Esophagus (tissue), 2 donors: ENCODE results near the gene TRIM34. TPM values are rescaled to one million over a fixed set of nuclear protein-coding genes. Genes with fewer than 3 reads are reported as not detected.

Experiments used
- H3K27ac ChIP-seq, 2 donors: one replicate each; pipeline ENCODE4 v1.5.1; 2013; ENCODE audit warnings: low read depth in 2 of 2, mild to moderate bottlenecking in 2 of 2, inconsistent platforms in 1 of 2, low read length in 1 of 2, moderate library complexity in 1 of 2
- H3K27me3 ChIP-seq, 2 donors: one replicate each; pipeline ENCODE4 v1.6.1; 2013; ENCODE audit warnings: low read length in 2 of 2, control low read depth in 1 of 2, mild to moderate bottlenecking in 1 of 2; ENCODE audit not compliant: insufficient read depth in 2 of 2, control insufficient read depth in 1 of 2
- H3K36me3 ChIP-seq, 2 donors: one replicate each; pipeline ENCODE4 v1.6.1; 2013; ENCODE audit warnings: low read length in 1 of 2; ENCODE audit not compliant: control insufficient read depth in 2 of 2, insufficient read depth in 2 of 2
- H3K4me1 ChIP-seq, 2 donors: one replicate each; pipeline ENCODE4 v1.6.1; 2013; ENCODE audit warnings: low read length in 1 of 2; ENCODE audit not compliant: control insufficient read depth in 2 of 2, insufficient read depth in 2 of 2
- H3K4me3 ChIP-seq, 2 donors: one replicate each; pipeline ENCODE4 v1.5.1; 2013; ENCODE audit warnings: low read length in 2 of 2, mild to moderate bottlenecking in 2 of 2, low read depth in 1 of 2, moderate library complexity in 1 of 2
- H3K9me3 ChIP-seq, 2 donors: one replicate each; pipeline ENCODE4 v1.6.1; 2013; ENCODE audit warnings: mild to moderate bottlenecking in 2 of 2, low read depth in 1 of 2, low read length in 1 of 2, moderate library complexity in 1 of 2; ENCODE audit not compliant: control insufficient read depth in 2 of 2, insufficient read depth in 1 of 2
- WGBS, 2 donors: extraction: QIAGEN DNeasy Blood & Tissue Kit; methylation state at CpG; one replicate each; pipeline ENCODE4 v1.1.7; 2013; 5-methylcytosine and 5-hydroxymethylcytosine counted together
- polyA plus RNA-seq, 2 donors: library from polyadenylated mRNA; stranded (reverse); fragments of 200-250 nt; gene quantifications; one replicate each; pipeline ENCODE4 v1.2.3, GENCODE V29; 2013
- donor health status: healthy with polysubstance abuse.
- donor health status: Bipolar disorder and iron deficiency.

Gene TRIM34
- polyA plus RNA-seq, 2 donors = 2.5 to 2.6 TPM

DNA sequence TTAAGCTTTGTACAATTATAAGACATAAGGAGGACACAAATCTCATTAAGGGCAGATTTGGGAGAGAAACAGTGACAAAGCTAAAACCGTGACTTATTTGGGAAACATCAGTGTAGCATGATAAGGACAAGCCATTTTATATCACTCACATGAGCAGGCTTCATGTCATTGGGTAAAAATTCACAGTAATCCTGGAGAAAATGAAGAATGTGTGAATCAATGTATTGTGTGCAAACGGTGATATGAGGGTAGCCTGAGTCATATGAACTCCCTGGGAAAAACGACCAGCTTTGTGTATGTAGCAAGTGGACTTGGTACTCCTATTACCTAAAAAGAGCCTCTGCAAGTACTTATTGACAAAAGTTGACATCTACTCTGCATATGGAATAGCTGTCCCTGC is 6.0 kb upstream of the TRIM34 start:
- H3K27me3 ChIP-seq = no peaks in the 10 kb centered on the region
- H3K4me1 ChIP-seq = no peaks in the 10 kb centered on the region
- H3K9me3 ChIP-seq = no peaks in the 10 kb centered on the region
- WGBS, 2 donors = 62 to 63% methylated on average over 3 of the region's 3 CpGs
- no peak overlapping the region for H3K27ac ChIP-seq
- no peaks in the 10 kb centered on the region for H3K36me3 ChIP-seq
- H3K4me3 ChIP-seq = no peak overlapping the region

DNA sequence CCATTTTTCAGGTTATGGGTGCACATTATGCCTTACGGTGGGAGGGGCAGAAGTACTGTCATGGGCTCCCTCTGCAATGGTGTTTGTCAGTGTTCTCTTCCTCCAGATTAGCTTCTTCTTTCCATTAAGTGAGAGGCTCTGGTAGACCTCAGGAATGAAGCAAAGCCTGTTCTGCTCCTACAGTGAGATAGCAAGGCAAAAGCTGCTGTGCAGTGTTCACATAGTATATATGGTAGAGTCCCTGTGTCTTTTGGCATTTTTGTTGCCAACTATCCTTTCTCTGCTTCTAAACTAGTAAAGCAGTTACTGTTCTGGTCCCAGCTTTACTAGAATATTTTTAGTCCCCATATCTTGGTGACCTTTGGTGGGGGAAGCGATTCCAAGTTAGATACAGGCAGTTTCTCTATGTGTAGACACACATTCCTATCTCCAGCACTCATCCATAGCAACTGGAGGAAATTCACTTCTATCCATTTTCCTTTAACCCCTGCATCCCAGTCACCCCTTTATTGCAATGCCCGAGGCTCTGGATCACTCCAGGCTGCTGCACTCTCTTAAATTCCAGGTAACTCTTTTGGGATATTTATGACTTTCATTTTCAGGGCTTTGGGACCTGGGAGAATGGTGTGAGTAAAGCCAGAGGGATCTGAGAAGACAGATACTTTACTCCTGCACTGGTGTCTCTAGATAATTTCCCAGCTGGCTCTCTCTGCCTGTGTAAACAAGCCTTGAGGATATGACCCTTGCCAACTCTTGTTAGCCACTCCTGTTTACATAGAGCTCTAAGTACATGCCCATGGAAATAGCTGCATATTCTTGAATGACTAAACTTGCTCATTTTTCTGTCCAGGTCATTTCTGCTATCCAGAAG is 3.9 kb upstream of the TRIM34 start:
- WGBS, 2 donors = 24 to 29% methylated on average over 3 of the region's 3 CpGs
- Histone ChIP-seq H3K4me1 (peaks cover 3 to 4% of the 10 kb centered on the region in 2 donors), H3K9me3 (no peaks in the 10 kb centered on the region)

DNA sequence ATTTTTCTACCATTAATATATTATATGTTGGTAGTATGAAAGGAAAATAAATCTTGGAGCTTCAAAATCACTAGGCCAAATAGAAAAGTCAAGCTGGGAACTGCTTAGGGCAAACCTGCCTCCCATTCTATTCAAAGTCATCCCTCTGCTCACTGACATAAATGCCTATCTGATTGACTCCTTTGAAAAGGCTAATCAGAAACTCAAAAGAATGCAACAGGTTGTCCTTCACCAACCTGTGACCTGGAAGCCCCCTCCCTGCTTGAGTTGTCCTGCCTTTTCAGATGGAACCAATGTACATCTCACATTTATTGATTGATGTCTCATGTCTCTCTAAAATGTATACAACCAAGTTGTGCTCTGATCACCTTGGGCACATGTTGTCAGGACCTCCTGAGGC is 3.2 kb upstream of the TRIM34 start:
- H3K27ac ChIP-seq = peak overlapping the region; percentile 3 to 30
- no peaks in the 10 kb centered on the region for H3K27me3 ChIP-seq
- H3K4me1 ChIP-seq = peaks cover 3 to 5% of the 10 kb centered on the region in 2 donors
- no peak overlapping the region for H3K4me3 ChIP-seq
- H3K9me3 ChIP-seq = no peaks in the 10 kb centered on the region
- H3K36me3 ChIP-seq = no peaks in the 10 kb centered on the region

More for the DNA sequence above, 3.9 kb upstream of the TRIM34 start:
- H3K27ac ChIP-seq = peak overlapping the region; percentile 69 to 92
- no peaks in the 10 kb centered on the region for H3K27me3 ChIP-seq
- no peaks in the 10 kb centered on the region for H3K36me3 ChIP-seq
- peak overlapping the region in 1 of 2 donors; percentile 11 for H3K4me3 ChIP-seq

DNA sequence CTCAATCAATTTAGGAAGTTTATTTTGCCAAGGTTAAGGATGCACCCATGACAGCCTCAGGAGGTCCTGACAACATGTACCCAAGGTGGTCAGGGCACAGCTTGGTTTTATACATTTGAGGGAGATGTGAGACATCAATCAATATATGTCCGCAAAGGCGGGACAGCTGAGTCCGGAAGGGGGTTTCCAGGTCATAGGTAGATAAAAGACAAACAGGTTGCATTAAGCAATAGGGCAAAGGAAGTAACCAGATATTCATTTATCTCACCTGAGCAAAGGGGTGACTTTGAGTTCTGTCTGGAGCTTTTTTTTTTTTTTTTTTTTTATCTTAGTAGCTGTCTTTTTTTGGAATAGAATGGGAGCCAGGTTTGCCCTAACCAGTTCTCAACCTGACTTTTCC is 2.0 kb upstream of the TRIM34 start:
- Histone ChIP-seq H3K36me3 (no peaks in the 10 kb centered on the region), H3K9me3 (no peaks in the 10 kb centered on the region), H3K27me3 (no peaks in the 10 kb centered on the region), H3K27ac (no peak overlapping the region), H3K4me3 (no peak overlapping the region), H3K4me1 (peaks cover 3 to 5% of the 10 kb centered on the region in 2 donors)
- WGBS, 2 donors = 87 to 94% methylated on average over 3 of the region's 3 CpGs

DNA sequence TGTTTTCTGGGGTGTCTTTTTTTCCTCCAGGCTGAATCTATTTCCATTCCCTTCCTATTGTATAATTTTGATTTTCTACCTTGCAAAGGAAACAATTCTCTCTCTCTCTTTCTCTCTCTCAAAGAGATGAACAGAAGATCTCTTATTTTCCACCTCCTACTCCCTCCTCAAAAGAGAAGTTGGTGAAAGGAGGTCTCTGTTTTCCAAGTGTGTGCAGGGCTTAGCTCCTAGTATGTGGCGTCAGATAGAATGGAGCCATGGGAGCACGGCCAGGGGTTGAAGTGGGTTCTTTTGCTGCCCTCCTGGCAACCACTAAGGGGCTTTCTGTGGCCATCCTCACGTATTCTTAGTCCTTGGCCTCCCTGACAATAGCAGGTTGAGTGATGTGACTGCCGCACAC is 480 bp downstream of the TRIM34 start:
- Histone ChIP-seq H3K36me3 (no peaks in the 10 kb centered on the region), H3K9me3 (no peaks in the 10 kb centered on the region), H3K4me1 (peaks cover 3 to 5% of the 10 kb centered on the region in 2 donors), H3K4me3 (peak overlapping the region; percentile 48 to 64), H3K27me3 (no peaks in the 10 kb centered on the region), H3K27ac (peak overlapping the region; percentile 62 to 69)
- 12 to 22% methylated on average over 4 of the region's 4 CpGs for WGBS, 2 donors

DNA sequence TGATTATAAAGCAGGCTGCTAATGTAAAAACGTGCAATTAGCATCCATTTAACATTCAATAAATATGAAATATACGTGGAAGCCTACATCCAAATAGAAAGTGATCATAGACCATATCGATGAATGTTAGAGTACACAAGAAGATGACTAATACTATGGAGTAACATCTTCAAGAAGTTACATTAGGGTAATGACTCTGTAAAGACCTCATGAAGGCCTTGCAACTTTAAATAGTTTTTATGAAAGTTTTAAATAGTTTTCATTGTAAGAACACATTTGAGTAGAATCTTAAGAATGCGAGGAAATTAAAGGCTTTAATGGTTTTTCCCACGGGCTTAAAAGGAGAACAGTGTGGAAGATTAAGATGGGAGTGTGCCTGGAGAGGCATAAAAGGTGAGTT is 1.4 kb downstream of the TRIM34 start:
- 69 to 70% methylated on average over 5 of the region's 5 CpGs for WGBS, 2 donors
- Histone ChIP-seq H3K27me3 (no peaks in the 10 kb centered on the region), H3K4me1 (peaks cover 3 to 5% of the 10 kb centered on the region in 2 donors), H3K9me3 (no peaks in the 10 kb centered on the region), H3K27ac (peak overlapping the region in 1 of 2 donors; percentile 16), H3K4me3 (no peak overlapping the region), H3K36me3 (no peaks in the 10 kb centered on the region)

- Histone ChIP-seq H3K4me1 (no peaks in the 10 kb centered on the region), H3K27me3 (no peaks in the 10 kb centered on the region), H3K4me3 (no peak overlapping the region), H3K27ac (no peak overlapping the region), H3K36me3 (peaks cover 3 to 6% of the 10 kb centered on the region in 2 donors), H3K9me3 (no peaks in the 10 kb centered on the region)
- 82 to 85% methylated on average over 2 of the region's 2 CpGs for WGBS, 2 donors
Measured at GRCh38 chr11:5631417-5631816, 6.6 kb downstream of the TRIM34 start.

- no peaks in the 10 kb centered on the region for H3K27me3 ChIP-seq
- no peak overlapping the region for H3K27ac ChIP-seq
- peaks cover 3 to 6% of the 10 kb centered on the region in 2 donors for H3K36me3 ChIP-seq
- H3K4me3 ChIP-seq = no peak overlapping the region
- 86 to 87% methylated on average over 5 of the region's 5 CpGs for WGBS, 2 donors
- no peaks in the 10 kb centered on the region for H3K4me1 ChIP-seq
- H3K9me3 ChIP-seq = no peaks in the 10 kb centered on the region
Measured at GRCh38 chr11:5631969-5632635, 7.3 kb downstream of the TRIM34 start.

GRCh38 chr11:5639953-5640352 is 15.2 kb downstream of the TRIM34 start:
- 68 to 75% methylated on average over 1 of the region's 1 CpG for whole genome bisulfite sequencing, 2 donors
- H3K27me3 ChIP-seq = no peaks in the 10 kb centered on the region
- H3K36me3 ChIP-seq = peaks cover 2 to 4% of the 10 kb centered on the region in 2 donors

More at GRCh38 chr11:5639953-5640352, 15.2 kb downstream of the TRIM34 start:
- Histone ChIP-seq H3K4me3 (no peak overlapping the region), H3K4me1 (no peaks in the 10 kb centered on the region), H3K9me3 (no peaks in the 10 kb centered on the region), H3K27ac (no peak overlapping the region)
